CD8-positive, alpha-beta memory T cell (primary cell): ENCODE data around the gene SLC6A6. TPM values are rescaled to one million over a fixed set of nuclear protein-coding genes. Genes with fewer than 3 reads are reported as not detected.

Experiments used
- CTCF ChIA-PET: fragments of 350-600 bp; sonication (Branson Sonifier 250); formaldehyde crosslinking; loops from one replicate; lab custom pipeline; 2021; ENCODE audit warnings: antibody characterized with exemption; lab: Charles Lee
- POLR2A ChIA-PET: fragments of 350-600 bp; sonication (Branson Sonifier 250); formaldehyde crosslinking; loops from one replicate; lab custom pipeline; 2021; ENCODE audit warnings: antibody characterized with exemption; lab: Charles Lee
- DNase-seq, 5 donors: peaks; one replicate each; pipeline versions ENCODE4 v3.0.0 to v3.0.0-alpha.2; 2020 to 2022; ENCODE audit warnings: mixed read lengths in 1 of 5
- H3K27ac ChIP-seq: one replicate; pipeline ENCODE4 v1.7.0; 2013; ENCODE audit warnings: low read depth, mild to moderate bottlenecking, low read length, moderate library complexity
- H3K27me3 ChIP-seq: 2 replicates; pipeline ENCODE4 v1.7.0; 2013; ENCODE audit warnings: low read length, mild to moderate bottlenecking; ENCODE audit not compliant: insufficient read depth, poor library complexity, severe bottlenecking
- H3K36me3 ChIP-seq: 2 replicates; pipeline ENCODE4 v1.7.0; 2013; ENCODE audit warnings: mild to moderate bottlenecking, low read length, moderate library complexity; ENCODE audit not compliant: insufficient read depth
- H3K4me1 ChIP-seq: 2 replicates; pipeline ENCODE4 v1.7.0; 2013; ENCODE audit warnings: mild to moderate bottlenecking, low read length, moderate library complexity; ENCODE audit not compliant: insufficient read depth
- H3K4me3 ChIP-seq: 2 replicates; pipeline ENCODE4 v1.7.0; 2013; ENCODE audit warnings: mild to moderate bottlenecking, low read length
- H3K9me3 ChIP-seq: 2 replicates; pipeline ENCODE4 v1.7.0; 2013; ENCODE audit warnings: mild to moderate bottlenecking, low read length
- H3K27ac Mint-ChIP-seq, 8 donors: one replicate each; pipeline ENCODE4 v1.8.0; 2020 to 2021; ENCODE audit warnings: mixed read lengths in 8 of 8, mild to moderate bottlenecking in 6 of 8, inconsistent platforms in 3 of 8, moderate library complexity in 3 of 8
- H3K27me3 Mint-ChIP-seq, 2 donors: one replicate each; pipeline ENCODE4 v1.8.0; 2020 to 2021; ENCODE audit warnings: mixed read lengths in 2 of 2, mild to moderate bottlenecking in 1 of 2, moderate library complexity in 1 of 2
- H3K36me3 Mint-ChIP-seq, 3 donors: one replicate each; pipeline ENCODE4 v1.8.0; 2020 to 2021; ENCODE audit warnings: mixed read lengths in 3 of 3, inconsistent platforms in 1 of 3, mild to moderate bottlenecking in 1 of 3
- H3K4me1 Mint-ChIP-seq, 3 donors: one replicate each; pipeline ENCODE4 v1.8.0; 2020 to 2021; ENCODE audit warnings: mixed read lengths in 3 of 3, inconsistent platforms in 1 of 3, mild to moderate bottlenecking in 1 of 3
- H3K4me3 Mint-ChIP-seq, 7 donors: one replicate each; pipeline ENCODE4 v1.8.0; 2020 to 2021; ENCODE audit warnings: mixed read lengths in 7 of 7, mild to moderate bottlenecking in 6 of 7, moderate library complexity in 4 of 7, inconsistent platforms in 2 of 7
- H3K9me3 Mint-ChIP-seq, 5 donors: one replicate each; pipeline ENCODE4 v1.8.0; 2020 to 2022; ENCODE audit warnings: mixed read lengths in 5 of 5, mild to moderate bottlenecking in 3 of 5, moderate library complexity in 2 of 5, inconsistent platforms in 1 of 5
- polyA plus RNA-seq: library from polyadenylated mRNA; unstranded; fragments of 300-500 nt; fragmentation: Illumina TruSeq; gene quantifications from one replicate; pipeline ENCODE4 v1.2.3, GENCODE V29; 2021
- total RNA-seq, 2 experiments: library from RNA; stranded (reverse); gene quantifications; one replicate each; pipeline ENCODE4 v1.2.3, GENCODE V29; 2021

The SLC6A6 gene
- total and polyA plus RNA-seq, 3 experiments from 2014 or later: 6.6 to 44.6 (median 44.5) TPM

GRCh38 chr3:14362890-14363289, 39.5 kb upstream of the SLC6A6 start:
- peaks cover 7% of the 10 kb centered on the region in 2 donors for H3K27me3 Mint-ChIP-seq
- CTCF ChIA-PET: no interaction called here
- Histone ChIP-seq H3K27me3 (no peaks in the 10 kb centered on the region), H3K4me3 (no peak overlapping the region), H3K36me3 (no peaks in the 10 kb centered on the region), H3K9me3 (no peaks in the 10 kb centered on the region), H3K27ac (no peak overlapping the region), H3K4me1 (no peaks in the 10 kb centered on the region)
- no peaks in the 10 kb centered on the region for H3K4me1 Mint-ChIP-seq
- no peak for DNase-seq
- no peak overlapping the region for H3K27ac Mint-ChIP-seq
- no peak overlapping the region for H3K4me3 Mint-ChIP-seq
- no peaks in the 10 kb centered on the region for H3K36me3 Mint-ChIP-seq
- POLR2A ChIA-PET: no interaction called here
- H3K9me3 Mint-ChIP-seq: no peaks in the 10 kb centered on the region

- H3K4me3 ChIP-seq: no peak overlapping the region
- ChIA-PET POLR2A (no interaction called here), CTCF (no interaction called here)
- no peaks in the 10 kb centered on the region for H3K36me3 Mint-ChIP-seq
- H3K27me3 Mint-ChIP-seq: peaks cover 7% of the 10 kb centered on the region in 2 donors
- no peaks in the 10 kb centered on the region for H3K9me3 Mint-ChIP-seq
- no peak overlapping the region for H3K4me3 Mint-ChIP-seq
- H3K4me1 ChIP-seq: no peaks in the 10 kb centered on the region
- DNase-seq: no peak
- H3K36me3 ChIP-seq: no peaks in the 10 kb centered on the region
- H3K27ac Mint-ChIP-seq: no peak overlapping the region
- no peaks in the 10 kb centered on the region for H3K27me3 ChIP-seq
- H3K4me1 Mint-ChIP-seq: no peaks in the 10 kb centered on the region
- H3K27ac ChIP-seq: no peak overlapping the region
- no peaks in the 10 kb centered on the region for H3K9me3 ChIP-seq
These were observed 39.0 kb upstream of the SLC6A6 start for GRCh38 chr3:14363379-14363778.

- no peak overlapping the region for H3K4me3 Mint-ChIP-seq
- Histone ChIP-seq H3K9me3 (no peaks in the 10 kb centered on the region), H3K27me3 (no peaks in the 10 kb centered on the region), H3K4me3 (no peak overlapping the region), H3K4me1 (no peaks in the 10 kb centered on the region), H3K27ac (no peak overlapping the region), H3K36me3 (no peaks in the 10 kb centered on the region)
- ChIA-PET CTCF (no interaction called here), POLR2A (no interaction called here)
- no peak for DNase-seq
- peaks cover 5 to 7% of the 10 kb centered on the region in 2 donors for H3K27me3 Mint-ChIP-seq
- H3K9me3 Mint-ChIP-seq: no peaks in the 10 kb centered on the region
- H3K27ac Mint-ChIP-seq: no peak overlapping the region
- H3K36me3 Mint-ChIP-seq: no peaks in the 10 kb centered on the region
- no peaks in the 10 kb centered on the region for H3K4me1 Mint-ChIP-seq
These were observed 38.4 kb upstream of the SLC6A6 start for GRCh38 chr3:14363991-14364390.

GRCh38 chr3:14364580-14365292, 37.7 kb upstream of the SLC6A6 start:
- no peaks in the 10 kb centered on the region for H3K9me3 ChIP-seq
- Mint-ChIP-seq H3K27ac (peak overlapping the region in 1 of 8 donors; percentile 29), H3K36me3 (no peaks in the 10 kb centered on the region), H3K4me1 (no peaks in the 10 kb centered on the region), H3K4me3 (no peak overlapping the region), H3K27me3 (peaks cover 4 to 5% of the 10 kb centered on the region in 2 donors), H3K9me3 (no peaks in the 10 kb centered on the region)
- ChIA-PET CTCF (no interaction called here), POLR2A (no interaction called here)
- H3K4me1 ChIP-seq: no peaks in the 10 kb centered on the region
- H3K27me3 ChIP-seq: no peaks in the 10 kb centered on the region
- H3K36me3 ChIP-seq: no peaks in the 10 kb centered on the region
- H3K27ac ChIP-seq: no peak overlapping the region
- H3K4me3 ChIP-seq: no peak overlapping the region
- DNase-seq: no peak

- CTCF ChIA-PET: no interaction called here
- Histone ChIP-seq H3K27ac (no peak overlapping the region), H3K4me1 (no peaks in the 10 kb centered on the region), H3K27me3 (no peaks in the 10 kb centered on the region), H3K4me3 (no peak overlapping the region), H3K9me3 (no peaks in the 10 kb centered on the region), H3K36me3 (no peaks in the 10 kb centered on the region)
- POLR2A ChIA-PET: no interaction called here
- H3K4me3 Mint-ChIP-seq: no peak overlapping the region
- peaks cover 4 to 7% of the 10 kb centered on the region in 2 donors for H3K27me3 Mint-ChIP-seq
- no peaks in the 10 kb centered on the region for H3K9me3 Mint-ChIP-seq
- H3K27ac Mint-ChIP-seq: no peak overlapping the region
- no peaks in the 10 kb centered on the region for H3K36me3 Mint-ChIP-seq
- no peak for DNase-seq
- H3K4me1 Mint-ChIP-seq: no peaks in the 10 kb centered on the region
These were observed 36.2 kb upstream of the SLC6A6 start for GRCh38 chr3:14366248-14366647.

- Mint-ChIP-seq H3K27ac (peak overlapping the region in 2 of 8 donors; percentile 60 to 70), H3K27me3 (peaks cover 10% of the 10 kb centered on the region in 2 donors), H3K9me3 (no peaks in the 10 kb centered on the region), H3K4me1 (peaks cover 0 to 4% (median 4%) of the 10 kb centered on the region in 3 donors), H3K36me3 (no peaks in the 10 kb centered on the region), H3K4me3 (no peak overlapping the region)
- POLR2A ChIA-PET: no interaction called here
- H3K4me1 ChIP-seq: no peaks in the 10 kb centered on the region
- no peak overlapping the region for H3K4me3 ChIP-seq
- CTCF ChIA-PET: no interaction called here
- no peaks in the 10 kb centered on the region for H3K36me3 ChIP-seq
- no peaks in the 10 kb centered on the region for H3K9me3 ChIP-seq
- no peak for DNase-seq
- no peaks in the 10 kb centered on the region for H3K27me3 ChIP-seq
- H3K27ac ChIP-seq: no peak overlapping the region
These were observed 35.2 kb upstream of the SLC6A6 start for GRCh38 chr3:14366915-14367823.

GRCh38 chr3:14368146-14368545, 34.3 kb upstream of the SLC6A6 start:
- no peak overlapping the region for H3K4me3 ChIP-seq
- Mint-ChIP-seq H3K36me3 (no peaks in the 10 kb centered on the region), H3K9me3 (no peaks in the 10 kb centered on the region), H3K4me1 (peaks cover 0 to 4% (median 4%) of the 10 kb centered on the region in 3 donors), H3K27me3 (peaks cover 10% of the 10 kb centered on the region in 2 donors), H3K27ac (no peak overlapping the region), H3K4me3 (no peak overlapping the region)
- DNase-seq: no peak
- no peaks in the 10 kb centered on the region for H3K4me1 ChIP-seq
- CTCF ChIA-PET: no interaction called here
- no peaks in the 10 kb centered on the region for H3K27me3 ChIP-seq
- H3K9me3 ChIP-seq: no peaks in the 10 kb centered on the region
- H3K27ac ChIP-seq: no peak overlapping the region
- no peaks in the 10 kb centered on the region for H3K36me3 ChIP-seq
- POLR2A ChIA-PET: no interaction called here

- H3K36me3 ChIP-seq: no peaks in the 10 kb centered on the region
- H3K4me3 ChIP-seq: no peak overlapping the region
- DNase-seq: no peak
- Mint-ChIP-seq H3K27ac (peak overlapping the region in 1 of 8 donors; percentile 60), H3K27me3 (peaks cover 8 to 10% of the 10 kb centered on the region in 2 donors), H3K9me3 (no peaks in the 10 kb centered on the region), H3K4me3 (no peak overlapping the region), H3K36me3 (no peaks in the 10 kb centered on the region), H3K4me1 (peaks cover 0 to 4% (median 4%) of the 10 kb centered on the region in 3 donors)
- H3K27me3 ChIP-seq: no peaks in the 10 kb centered on the region
- CTCF ChIA-PET: no interaction called here
- POLR2A ChIA-PET: no interaction called here
- H3K27ac ChIP-seq: no peak overlapping the region
- H3K9me3 ChIP-seq: no peaks in the 10 kb centered on the region
- no peaks in the 10 kb centered on the region for H3K4me1 ChIP-seq
These were observed 33.5 kb upstream of the SLC6A6 start for GRCh38 chr3:14368885-14369284.
